Measurements from ENCODE around the gene MAPKAP1.

MAPKAP1 gene

GRCh38 chr9:125426926-125427325 is 280.1 kb downstream of the MAPKAP1 start:
- no peak for DNase-seq

DNA sequence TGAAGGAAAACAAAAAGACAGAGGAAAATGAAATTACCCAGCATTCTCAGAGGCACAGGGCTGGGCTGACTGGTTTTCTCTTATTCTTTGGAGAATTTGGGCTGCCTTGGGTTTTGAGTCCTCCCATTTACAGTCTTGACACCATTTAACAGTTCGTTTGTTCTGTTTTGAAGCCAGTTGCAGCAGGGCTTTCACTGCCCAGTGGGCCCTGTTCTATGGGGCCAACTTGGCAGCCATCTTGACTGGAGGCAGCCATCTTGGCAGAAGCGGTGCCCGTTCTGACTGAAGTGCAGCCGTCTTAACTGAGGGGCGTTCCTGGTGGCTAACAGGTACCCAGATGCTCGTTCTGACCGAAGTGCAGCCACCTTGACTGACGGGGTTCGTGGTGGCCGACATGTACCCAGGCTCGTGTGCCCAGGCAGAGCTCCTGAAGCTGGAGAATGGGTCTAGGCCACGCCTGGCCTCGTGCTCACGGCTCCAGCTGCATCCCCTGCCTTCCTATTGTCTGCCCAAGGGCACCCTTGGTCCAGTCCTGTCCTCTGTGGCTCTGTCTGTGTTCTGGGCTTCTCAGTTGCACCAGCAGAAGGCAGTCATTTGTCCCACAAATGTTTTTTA is 281.0 kb downstream of the MAPKAP1 start:
- DNase-seq, result no peak

- no peak for DNase-seq
Observed at GRCh38 chr9:125425170-125425897, 281.7 kb downstream of the MAPKAP1 start.

DNA sequence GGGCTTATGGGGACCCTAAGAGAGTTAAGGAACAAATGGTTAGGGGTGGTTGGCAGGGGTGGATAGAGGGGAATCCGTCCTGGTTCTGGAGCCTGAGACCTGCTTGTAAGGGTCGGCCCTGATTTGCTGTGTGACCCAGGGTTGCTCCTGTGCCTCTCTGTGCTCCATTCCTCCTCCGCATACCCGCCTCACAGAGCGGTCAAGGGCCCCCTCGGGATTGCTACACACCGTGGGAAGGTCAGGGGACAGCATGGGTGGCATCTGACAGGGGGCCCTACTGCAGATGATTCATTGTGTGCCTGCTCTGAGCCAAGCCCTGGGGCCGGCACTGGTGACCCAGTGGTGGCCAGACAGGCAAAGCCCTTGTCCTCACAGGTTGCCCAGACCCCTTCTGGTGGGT is 283.0 kb downstream of the MAPKAP1 start:
- DNase-seq, result no peak

- no peak for DNase-seq
Observed at GRCh38 chr9:125422853-125423252, 284.2 kb downstream of the MAPKAP1 start.

DNA sequence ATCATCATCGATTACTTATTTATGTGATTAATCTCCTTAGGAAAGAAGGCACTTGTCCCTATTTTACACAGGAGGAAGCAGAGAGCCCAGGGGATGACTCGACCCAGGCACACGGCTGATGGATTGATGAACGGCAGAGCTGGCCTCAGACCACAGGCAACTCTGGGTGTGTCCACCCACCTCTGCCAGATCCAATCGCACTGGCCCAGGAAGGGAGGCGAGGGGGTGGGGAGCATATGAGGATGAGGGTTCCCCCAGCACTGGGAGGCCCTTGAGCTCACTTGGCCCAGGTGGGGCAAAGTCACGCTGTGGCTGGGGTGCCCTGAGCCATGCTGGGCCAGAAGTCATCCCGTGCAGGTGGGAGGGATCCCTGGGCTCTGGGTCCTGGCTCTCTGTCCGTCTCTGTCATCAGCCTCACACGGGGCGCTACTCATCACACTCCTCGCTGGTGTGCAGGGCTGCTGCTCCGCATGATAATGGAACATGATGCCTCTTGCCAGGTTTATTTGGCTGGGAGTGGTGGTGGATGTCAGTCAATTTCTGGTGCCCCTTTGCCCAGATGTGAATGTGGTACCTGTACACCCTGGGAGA is 285.3 kb downstream of the MAPKAP1 start:
- no peak for DNase-seq

GRCh38 chr9:125421166-125421565 is 285.8 kb downstream of the MAPKAP1 start:
- no peak for DNase-seq

DNA sequence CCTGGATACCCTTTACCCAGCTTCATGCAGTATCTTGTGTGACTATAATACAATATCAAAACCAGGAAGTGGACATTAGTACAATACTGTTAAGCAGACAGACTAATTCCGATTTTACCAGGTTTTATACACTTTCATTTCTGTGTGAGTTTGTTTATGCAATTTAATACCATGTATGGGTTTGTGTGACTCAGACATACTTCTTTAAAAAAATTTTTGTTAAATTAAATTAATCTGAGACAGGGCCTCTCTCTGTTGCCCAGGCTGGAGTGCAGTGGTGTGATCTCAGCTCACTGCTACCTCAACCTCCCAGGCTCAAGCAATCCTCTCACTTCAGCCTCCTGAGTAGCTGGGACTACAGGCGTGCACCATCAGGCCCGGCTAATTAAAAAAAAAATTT is 288.6 kb downstream of the MAPKAP1 start:
- DNase-seq, result no peak

GRCh38 chr9:125416517-125416916 is 290.5 kb downstream of the MAPKAP1 start:
- no peak for DNase-seq

GRCh38 chr9:125415583-125416460 is 291.2 kb downstream of the MAPKAP1 start:
- DNase-seq, result no peak

- DNase-seq, result no peak
Observed at GRCh38 chr9:125413579-125413978, 293.4 kb downstream of the MAPKAP1 start.

DNA sequence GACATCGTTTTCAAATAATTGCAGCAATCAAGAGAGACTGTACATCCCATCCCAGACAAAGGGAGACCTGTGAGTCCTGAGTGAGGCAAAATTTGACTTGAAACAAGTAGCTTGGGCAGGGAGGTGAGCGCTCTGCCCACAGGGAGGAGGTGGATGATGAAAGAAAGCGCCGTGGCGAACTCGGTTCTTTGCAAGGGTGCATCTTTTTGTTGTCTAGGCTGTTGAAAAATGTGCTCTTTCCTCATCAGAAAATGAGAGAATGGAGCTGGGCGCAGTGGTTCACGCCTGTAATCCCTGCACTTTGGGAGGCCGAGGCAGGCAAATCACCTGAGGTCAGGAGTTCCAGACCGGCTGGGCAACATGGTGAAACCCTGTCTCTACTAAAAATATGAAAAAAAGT is 294.8 kb downstream of the MAPKAP1 start:
- no peak for DNase-seq

DNA sequence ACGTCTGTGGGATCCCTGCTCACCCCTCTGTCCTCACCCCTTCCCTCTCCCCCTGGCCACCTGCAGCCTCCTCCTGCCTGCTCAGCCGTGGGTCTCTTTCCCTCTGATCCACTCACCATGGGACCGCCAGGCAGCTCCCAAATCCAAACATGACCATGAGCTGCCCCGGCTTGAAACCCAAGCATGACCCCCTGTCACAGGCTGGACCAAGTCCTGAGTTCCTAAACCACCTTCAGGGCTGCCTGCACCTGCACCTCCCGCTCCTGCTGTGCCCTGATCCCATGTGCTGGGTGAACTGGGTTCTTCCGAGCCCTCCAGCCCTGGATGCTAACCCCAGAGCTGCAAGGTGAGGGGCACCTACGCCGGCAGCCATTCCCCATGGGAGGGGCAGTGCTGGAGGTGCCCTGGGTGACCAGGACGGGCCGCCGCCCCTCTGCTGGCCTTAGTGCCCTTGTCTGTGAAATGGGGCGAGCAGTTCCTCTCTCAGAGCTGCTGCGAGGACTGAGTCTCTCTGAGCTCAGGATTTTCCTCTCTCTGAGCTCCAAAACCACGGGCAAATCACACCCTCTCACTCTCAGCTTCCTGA is 295.7 kb downstream of the MAPKAP1 start:
- no peak for DNase-seq

GRCh38 chr9:125410522-125410894 is 296.5 kb downstream of the MAPKAP1 start:
- DNase-seq, result no peak

DNA sequence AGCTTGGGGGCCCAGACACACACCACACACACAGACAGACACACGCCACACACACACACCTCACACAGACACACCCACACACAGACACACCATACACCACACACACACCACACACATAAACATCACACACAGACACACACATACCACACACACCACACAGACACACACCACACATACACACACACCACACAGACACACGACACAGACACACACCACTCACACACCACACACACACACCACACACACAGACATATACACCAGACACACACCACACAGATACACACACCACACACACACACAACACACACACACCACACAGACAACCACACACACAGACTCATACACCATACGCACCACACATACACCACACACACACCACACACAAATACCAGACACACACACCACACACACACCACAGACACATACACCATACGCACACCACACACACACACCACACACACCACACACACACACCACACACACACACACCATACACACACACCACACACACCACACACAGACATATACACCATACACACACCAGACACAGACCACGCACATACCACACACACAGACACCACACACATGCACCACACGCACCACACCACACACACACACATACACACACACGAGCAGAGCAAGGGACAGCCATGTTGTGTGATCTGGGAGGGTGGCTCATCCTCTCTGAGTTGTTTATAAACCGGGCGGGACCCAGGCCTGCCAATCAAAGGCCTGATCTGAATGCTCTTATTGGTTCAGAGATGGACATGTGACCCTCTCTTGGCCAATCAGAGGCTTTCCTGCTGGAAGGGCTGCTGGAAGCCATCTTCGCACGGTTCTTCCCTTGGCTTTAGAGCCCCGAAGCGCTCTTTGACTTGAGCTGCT is 297.1 kb downstream of the MAPKAP1 start:
- DNase-seq, result no peak

- no peak for DNase-seq
Observed at GRCh38 chr9:125409217-125409636, 297.8 kb downstream of the MAPKAP1 start.

GRCh38 chr9:125407974-125408900 is 298.8 kb downstream of the MAPKAP1 start:
- DNase-seq, result peak; percentile 40

DNA sequence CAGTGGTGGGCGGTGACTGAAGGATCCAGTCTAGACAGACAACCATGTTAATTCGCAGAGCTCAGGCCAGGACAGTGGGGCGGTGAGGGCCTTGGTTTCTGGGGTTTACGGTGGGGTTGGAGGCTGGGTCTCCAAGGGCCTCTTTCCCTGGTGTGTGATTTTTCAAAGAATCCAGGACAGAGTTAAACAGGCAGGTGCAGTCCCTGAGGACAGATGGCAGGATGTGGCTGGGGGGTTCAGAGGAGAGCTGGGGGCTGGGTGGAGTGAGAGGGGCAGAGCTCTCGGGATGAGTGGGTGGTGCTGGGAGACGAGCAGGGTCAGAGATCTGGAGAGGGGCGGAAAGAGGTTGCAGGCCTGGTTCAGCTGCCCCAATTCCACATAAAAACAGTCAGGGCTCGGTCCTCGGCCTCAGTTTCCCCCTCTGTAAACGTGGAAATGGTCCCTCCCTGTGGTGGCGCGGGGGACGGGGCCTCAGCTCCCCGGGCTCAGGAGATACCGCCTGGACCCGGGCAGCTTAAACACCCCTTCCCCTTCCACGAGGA is 299.5 kb downstream of the MAPKAP1 start:
- no peak for DNase-seq

GRCh38 chr9:125406810-125407087 is 300.3 kb downstream of the MAPKAP1 start:
- DNase-seq, result no peak

- DNase-seq, result no peak
Observed at GRCh38 chr9:125405938-125406809, 300.8 kb downstream of the MAPKAP1 start.

Measured in NCI-H2029 (cell line).